ENCODE data around the gene SRMS.

The SRMS gene

DNA sequence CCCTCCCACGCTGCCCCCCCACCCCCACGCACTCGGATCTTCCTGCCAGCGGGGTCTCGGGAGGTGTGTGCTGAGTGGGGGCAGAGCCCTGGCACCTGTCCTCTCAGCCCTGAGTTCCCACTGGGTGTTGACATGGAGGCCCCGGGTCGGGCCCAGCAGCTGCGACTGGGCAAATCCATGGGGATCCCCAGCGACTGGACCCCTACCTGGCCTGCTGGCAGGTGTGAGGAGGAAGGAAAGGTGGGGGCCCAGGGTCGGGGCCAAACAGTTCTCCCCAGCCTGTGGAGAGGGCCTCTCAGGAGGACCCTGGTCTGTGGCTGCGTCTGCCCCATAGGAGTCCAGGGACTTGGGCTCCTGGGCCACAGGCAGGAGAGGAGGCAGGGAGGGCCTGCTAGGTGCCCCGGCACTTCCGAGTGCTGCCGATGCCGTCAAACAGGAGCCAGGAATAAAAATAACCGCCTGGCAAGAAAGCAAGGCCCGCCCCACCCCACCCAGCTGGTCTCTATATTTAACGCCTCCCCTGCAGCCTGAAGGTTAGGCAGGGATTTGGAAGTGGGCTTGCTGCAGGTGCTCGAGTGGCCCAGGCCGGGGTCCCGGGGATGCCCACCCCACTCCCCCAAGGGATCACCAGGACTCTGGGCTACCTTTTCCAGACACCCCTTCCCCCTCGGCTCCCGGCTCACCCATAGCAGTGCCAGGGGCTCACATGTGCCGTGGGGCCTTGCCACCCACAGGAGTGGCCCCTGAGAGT is 47.2 kb downstream of the SRMS start:
- TF ChIP-seq CTCF (IDR thresholded peaks at IDR 0.05; ENCODE audit: low read length): no peak
- TF ChIP-seq EZH2phosphoT487 (IDR thresholded peaks at IDR 0.05; ENCODE audit: low read length): no peak
- TF ChIP-seq EZH2 (optimal IDR thresholded peaks at IDR 0.05; ENCODE audit: low read depth, low read length): no peak
- Histone ChIP-seq H3K4me1 (ENCODE audit: low read length) (peaks cover 8% of the 10 kb centered on the region), H3K4me2 (ENCODE audit: low read depth, low read length) (no peak overlapping the region), H3F3A (ENCODE audit: insufficient read depth, low read length) (no peaks in the 10 kb centered on the region), H3K79me2 (ENCODE audit: low read length) (no peaks in the 10 kb centered on the region), H3K9me2 (replicated peaks; ENCODE audit: insufficient read depth, low read length) (no peaks in the 10 kb centered on the region), H3K27ac (ENCODE audit: low read length) (no peak overlapping the region), H2AFZ (ENCODE audit: low read length) (no peak overlapping the region), H3K4me3 (ENCODE audit: low read length) (no peak overlapping the region), H3K27me3 (replicated peaks; ENCODE audit: insufficient read depth, low read length) (peaks cover 61% of the 10 kb centered on the region), H3K36me3 (replicated peaks; ENCODE audit: insufficient read depth, low read length) (no peaks in the 10 kb centered on the region), H4K20me1 (ENCODE audit: insufficient read depth, low read length) (no peaks in the 10 kb centered on the region), H3K9me3 (replicated peaks; ENCODE audit: insufficient read depth, low read length) (no peaks in the 10 kb centered on the region), H3K9ac (ENCODE audit: low read length) (no peak overlapping the region)
- no peak for DNase-seq

DNA sequence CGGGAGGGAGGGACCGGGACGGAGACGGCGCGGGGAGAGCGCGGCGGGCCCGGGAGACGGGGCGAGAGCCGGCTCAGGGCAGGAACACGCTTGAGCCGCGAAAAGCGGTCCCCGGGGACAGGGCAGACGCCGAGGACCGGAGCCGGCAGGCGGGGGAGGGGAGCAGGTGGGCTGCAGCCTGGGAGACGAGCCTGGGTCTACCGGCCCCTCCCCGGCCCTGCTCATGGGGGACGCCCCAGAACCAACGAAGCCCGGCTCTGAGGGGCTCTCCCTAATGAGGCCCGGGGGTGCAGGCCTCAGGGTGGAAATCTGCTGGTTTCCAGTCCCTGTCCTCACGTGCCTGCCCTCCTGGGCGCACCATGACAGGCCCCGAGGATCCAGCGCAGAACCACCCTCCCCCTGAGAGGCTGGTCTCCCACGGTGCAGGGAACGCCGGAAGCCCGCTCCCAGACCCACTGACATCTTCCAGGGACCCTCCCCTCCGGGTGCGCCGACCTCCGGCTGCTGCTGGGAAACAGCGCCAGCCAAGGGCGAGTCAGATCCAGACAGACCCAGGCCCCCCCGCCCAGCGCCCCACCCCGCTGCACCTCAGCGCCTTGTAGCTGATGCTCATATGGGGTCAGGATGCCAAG is 48.1 kb downstream of the SRMS start:
- Histone ChIP-seq H3K9me2 (replicated peaks; ENCODE audit: insufficient read depth, low read length) (no peaks in the 10 kb centered on the region), H3K4me2 (ENCODE audit: low read depth, low read length) (no peak overlapping the region), H3K4me3 (ENCODE audit: low read length) (no peak overlapping the region), H3K27ac (ENCODE audit: low read length) (no peak overlapping the region), H3K9ac (ENCODE audit: low read length) (no peak overlapping the region), H3K36me3 (replicated peaks; ENCODE audit: insufficient read depth, low read length) (no peaks in the 10 kb centered on the region), H3F3A (ENCODE audit: insufficient read depth, low read length) (no peaks in the 10 kb centered on the region), H2AFZ (ENCODE audit: low read length) (no peak overlapping the region), H3K4me1 (ENCODE audit: low read length) (peaks cover 8% of the 10 kb centered on the region), H3K79me2 (ENCODE audit: low read length) (no peaks in the 10 kb centered on the region), H4K20me1 (ENCODE audit: insufficient read depth, low read length) (no peaks in the 10 kb centered on the region), H3K9me3 (replicated peaks; ENCODE audit: insufficient read depth, low read length) (no peaks in the 10 kb centered on the region), H3K27me3 (replicated peaks; ENCODE audit: insufficient read depth, low read length) (peaks cover 61% of the 10 kb centered on the region)
- no peak for DNase-seq
- no peak for TF ChIP-seq CTCF (IDR thresholded peaks at IDR 0.05; ENCODE audit: low read length)
- no peak for TF ChIP-seq EZH2phosphoT487 (IDR thresholded peaks at IDR 0.05; ENCODE audit: low read length)
- no peak for TF ChIP-seq EZH2 (optimal IDR thresholded peaks at IDR 0.05; ENCODE audit: low read depth, low read length)

GRCh38 chr20:63498960-63499337 is 48.6 kb downstream of the SRMS start, which contains the start of gene EEF1A2:
EEF1A2 (minus strand) TSS chr20:63499083; CDS start chr20:63497763, 1,320 bp downstream.
- peaks cover 8% of the 10 kb centered on the region for H3K4me1 ChIP-seq (ENCODE audit: low read length)
- H4K20me1 ChIP-seq (ENCODE audit: insufficient read depth, low read length): no peaks in the 10 kb centered on the region
- no peak within 1 kb of the TSS for H3K4me2 ChIP-seq (ENCODE audit: low read depth, low read length)
- peaks cover 61% of the 10 kb centered on the region for H3K27me3 ChIP-seq (replicated peaks; ENCODE audit: insufficient read depth, low read length)
- H3K9ac ChIP-seq (ENCODE audit: low read length): no peak within 1 kb of the TSS
- no peak within 1 kb of the TSS for H2AFZ ChIP-seq (ENCODE audit: low read length)
- H3K79me2 ChIP-seq (ENCODE audit: low read length): no peaks in the 10 kb centered on the region
- TF ChIP-seq EZH2 (optimal IDR thresholded peaks at IDR 0.05; ENCODE audit: low read depth, low read length) (no peak), EZH2phosphoT487 (IDR thresholded peaks at IDR 0.05; ENCODE audit: low read length) (no peak), CTCF (IDR thresholded peaks at IDR 0.05; ENCODE audit: low read length) (no peak)
- no peak for DNase-seq
- no peak within 1 kb of the TSS for H3K27ac ChIP-seq (ENCODE audit: low read length)
- no peak within 1 kb of the TSS for H3K4me3 ChIP-seq (ENCODE audit: low read length)
- H3K9me2 ChIP-seq (replicated peaks; ENCODE audit: insufficient read depth, low read length): no peaks in the 10 kb centered on the region
- H3K36me3 ChIP-seq (replicated peaks; ENCODE audit: insufficient read depth, low read length): no peaks in the 10 kb centered on the region
- no peaks in the 10 kb centered on the region for H3K9me3 ChIP-seq (replicated peaks; ENCODE audit: insufficient read depth, low read length)
- no peaks in the 10 kb centered on the region for H3F3A ChIP-seq (ENCODE audit: insufficient read depth, low read length)

Measured in MM.1S (cell line).